CD4-positive, CD25-positive, alpha-beta regulatory T cell (primary cell): ENCODE data around the gene DPH1. TPM values are rescaled to one million over a fixed set of nuclear protein-coding genes. Genes with fewer than 3 reads are reported as not detected.
A peak's percentile ranks its signal among the peaks of the same experiment; 100 is the strongest.

Experiments
- ATAC-seq, 2 donors: fragments of 150-1000 bp; cut with Tn5 transposase; one replicate each; pipeline ENCODE4 v1.10.0; 2021; ENCODE audit warnings: low read depth in 2 of 2, moderate number of reproducible peaks in 2 of 2, moderate library complexity in 1 of 2
- DNase-seq, 3 donors: peaks; one replicate each; pipeline versions ENCODE4 v3.0.0 to v3.0.0-alpha.2; 2012 to 2022; ENCODE audit warnings: mixed read lengths in 1 of 3
- H3K27ac ChIP-seq: one replicate; pipeline ENCODE4 v1.7.0; 2013; ENCODE audit warnings: mild to moderate bottlenecking, low read length; ENCODE audit not compliant: insufficient read depth, poor library complexity, severe bottlenecking
- H3K27me3 ChIP-seq: one replicate; pipeline ENCODE4 v1.7.0; 2013; ENCODE audit warnings: low read length; ENCODE audit not compliant: control insufficient read depth, insufficient read depth
- H3K36me3 ChIP-seq: one replicate; pipeline ENCODE4 v1.7.0; 2013; ENCODE audit warnings: mild to moderate bottlenecking, low read length, moderate library complexity; ENCODE audit not compliant: control insufficient read depth, insufficient read depth
- H3K4me1 ChIP-seq: 2 replicates; pipeline ENCODE4 v1.7.0; 2013; ENCODE audit warnings: mild to moderate bottlenecking, low read length; ENCODE audit not compliant: insufficient read depth, control insufficient read depth, poor library complexity, severe bottlenecking
- H3K4me3 ChIP-seq: one replicate; pipeline ENCODE4 v1.7.0; 2013; ENCODE audit warnings: low read depth, mild to moderate bottlenecking, low read length, moderate library complexity
- H3K9me3 ChIP-seq, 2 experiments: 1 replicate in 1 of 2; 2 replicates in 1 of 2; pipeline ENCODE4 v1.7.0; 2013; ENCODE audit warnings: low read length in 2 of 2, mild to moderate bottlenecking in 1 of 2, moderate library complexity in 1 of 2; ENCODE audit not compliant: control insufficient read depth in 2 of 2
- H3K27ac Mint-ChIP-seq, 3 donors: one replicate each; pipeline ENCODE4 v1.8.0; 2020 to 2022; ENCODE audit warnings: mild to moderate bottlenecking in 3 of 3, mixed read lengths in 3 of 3, moderate library complexity in 2 of 3
- H3K27me3 Mint-ChIP-seq: one replicate; pipeline ENCODE4 v1.8.0; 2022; ENCODE audit warnings: mild to moderate bottlenecking, mixed read lengths
- H3K36me3 Mint-ChIP-seq: one replicate; pipeline ENCODE4 v1.8.0; 2020; ENCODE audit warnings: mixed read lengths
- H3K4me1 Mint-ChIP-seq, 4 donors: one replicate each; pipeline ENCODE4 v1.8.0; 2020 to 2022; ENCODE audit warnings: mixed read lengths in 4 of 4, mild to moderate bottlenecking in 1 of 4
- H3K4me3 Mint-ChIP-seq, 4 donors: one replicate each; pipeline ENCODE4 v1.8.0; 2020 to 2022; ENCODE audit warnings: mild to moderate bottlenecking in 4 of 4, mixed read lengths in 4 of 4, moderate library complexity in 3 of 4
- H3K9me3 Mint-ChIP-seq, 7 donors: one replicate each; pipeline ENCODE4 v1.8.0; 2020 to 2022; ENCODE audit warnings: mixed read lengths in 7 of 7, mild to moderate bottlenecking in 3 of 7, moderate library complexity in 2 of 7
- polyA plus RNA-seq, 4 donors: library from polyadenylated mRNA; unstranded; fragments of 300-500 nt; fragmentation: Illumina TruSeq; gene quantifications; one replicate each; pipeline ENCODE4 v1.2.3, GENCODE V29; 2021
- total RNA-seq: library from RNA; stranded (reverse); gene quantifications from one replicate; pipeline ENCODE4 v1.2.3, GENCODE V29; 2022

The DPH1 gene
- total and polyA plus RNA-seq, 5 donors from 2014 or later: 32.4 to 70.0 (median 38.2) TPM

DNA sequence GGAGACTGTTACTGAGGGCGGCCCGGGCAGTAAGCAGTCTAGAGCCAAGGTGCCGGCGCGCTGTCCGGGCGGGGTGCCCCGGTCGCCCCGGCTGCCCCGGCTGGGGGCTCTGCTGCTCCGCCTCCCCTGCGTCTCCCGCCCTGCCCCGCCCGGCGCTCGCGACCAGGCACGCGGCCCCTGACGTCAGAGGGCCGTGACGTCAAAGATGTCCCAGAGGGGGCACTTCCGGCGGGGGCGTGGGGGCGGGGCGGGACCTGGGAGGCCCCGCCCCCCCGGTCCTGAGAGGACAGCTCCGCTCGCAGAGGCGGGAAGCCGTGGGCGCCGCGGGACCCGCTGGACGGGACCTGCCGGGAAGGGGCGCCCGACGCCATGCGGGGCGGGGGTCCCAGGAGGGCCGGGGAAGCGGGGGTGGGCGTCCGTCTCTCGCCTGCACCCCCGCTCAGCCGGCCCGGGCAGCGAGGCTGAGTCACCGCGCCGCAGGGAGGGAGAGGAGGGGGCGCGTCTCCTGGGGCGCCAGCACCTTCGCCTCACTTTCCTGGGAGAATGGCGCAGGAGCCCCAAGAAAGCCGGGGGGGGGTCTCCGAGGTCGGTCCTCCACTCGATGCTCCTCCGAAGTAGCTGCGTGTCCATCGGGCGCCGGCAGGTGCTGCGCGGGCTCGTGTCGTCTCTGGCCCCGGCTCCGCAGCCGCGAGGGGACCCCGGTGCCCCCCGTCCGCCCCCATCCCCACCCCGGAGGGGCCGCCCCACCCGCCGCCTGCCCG, 20.5 kb downstream of the DPH1 start:
- Mint-ChIP-seq H3K36me3 (no peaks in the 10 kb centered on the region), H3K4me3 (peak overlapping the region in 1 of 4 donors; percentile 37), H3K27ac (no peak overlapping the region), H3K27me3 (peaks cover 23% of the 10 kb centered on the region), H3K4me1 (peaks cover 0 to 36% (median 16%) of the 10 kb centered on the region in 4 donors), H3K9me3 (peaks cover 0 to 1% (median 0%) of the 10 kb centered on the region in 7 donors)
- Histone ChIP-seq H3K4me3 (no peak overlapping the region), H3K27ac (peak overlapping the region; percentile 23), H3K9me3 (no peaks in the 10 kb centered on the region), H3K27me3 (no peaks in the 10 kb centered on the region), H3K4me1 (peaks cover 62% of the 10 kb centered on the region), H3K36me3 (no peaks in the 10 kb centered on the region)
- peak; percentile 6 to 11 for ATAC-seq
- peak; percentile 53 to 72 (median 68) for DNase-seq

DNA sequence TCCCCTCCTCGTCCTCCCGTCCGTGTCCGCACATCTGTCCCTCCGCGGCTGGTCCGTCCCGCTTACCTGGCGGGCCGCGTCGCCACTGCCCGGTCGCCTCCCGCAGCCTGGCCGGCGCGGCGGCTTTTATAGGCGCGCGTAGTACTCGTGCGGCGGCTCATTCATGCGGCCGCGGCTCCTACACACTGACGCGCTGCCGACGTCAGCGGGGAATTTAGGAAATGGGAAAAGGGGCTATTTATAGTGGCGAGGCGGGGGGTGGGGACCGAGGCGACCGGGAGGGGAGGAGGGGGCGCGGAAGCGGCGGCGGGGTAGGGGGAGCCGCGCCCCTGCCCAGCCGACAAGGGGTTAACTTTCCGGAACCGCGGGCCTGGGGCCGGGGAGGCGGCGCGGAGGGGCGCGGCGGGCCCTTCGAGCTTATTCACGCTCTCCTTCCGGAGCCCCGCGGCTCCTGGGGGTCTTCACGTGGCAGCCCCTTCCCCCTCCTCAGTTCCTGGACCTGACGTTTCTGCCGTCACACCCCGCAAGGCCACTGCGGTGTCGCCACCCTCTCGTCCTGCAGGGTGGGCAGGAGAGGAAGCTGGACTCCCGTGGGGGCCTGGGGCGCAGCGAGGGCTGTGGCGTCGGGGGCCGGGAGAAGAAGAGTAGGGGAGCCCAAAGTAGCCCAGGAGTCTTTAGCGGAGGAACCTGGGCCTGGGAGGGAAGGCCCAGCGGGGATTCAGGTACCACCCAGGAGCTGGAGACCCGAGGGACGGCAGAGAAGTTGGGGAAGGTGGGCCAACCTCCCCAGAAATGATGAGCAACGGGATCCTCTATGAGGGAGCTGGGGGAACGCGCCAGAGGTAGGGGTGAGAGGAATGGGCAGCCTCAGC, 21.3 kb downstream of the DPH1 start:
- peaks cover 0 to 1% (median 0%) of the 10 kb centered on the region in 7 donors for H3K9me3 Mint-ChIP-seq
- ATAC-seq (no peak), DNase-seq (no peak)
- H3K27me3 ChIP-seq: no peaks in the 10 kb centered on the region
- no peaks in the 10 kb centered on the region for H3K36me3 ChIP-seq
- H3K9me3 ChIP-seq: no peaks in the 10 kb centered on the region
- H3K4me1 ChIP-seq: peaks cover 69% of the 10 kb centered on the region
- H3K4me3 ChIP-seq: no peak overlapping the region
- H3K36me3 Mint-ChIP-seq: no peaks in the 10 kb centered on the region
- H3K27ac ChIP-seq: no peak overlapping the region
- no peak overlapping the region for H3K27ac Mint-ChIP-seq
- H3K4me1 Mint-ChIP-seq: peaks cover 0 to 36% (median 16%) of the 10 kb centered on the region in 4 donors
- H3K27me3 Mint-ChIP-seq: peaks cover 23% of the 10 kb centered on the region
- peak overlapping the region; percentile 68 to 83 (median 76) for H3K4me3 Mint-ChIP-seq

DNA sequence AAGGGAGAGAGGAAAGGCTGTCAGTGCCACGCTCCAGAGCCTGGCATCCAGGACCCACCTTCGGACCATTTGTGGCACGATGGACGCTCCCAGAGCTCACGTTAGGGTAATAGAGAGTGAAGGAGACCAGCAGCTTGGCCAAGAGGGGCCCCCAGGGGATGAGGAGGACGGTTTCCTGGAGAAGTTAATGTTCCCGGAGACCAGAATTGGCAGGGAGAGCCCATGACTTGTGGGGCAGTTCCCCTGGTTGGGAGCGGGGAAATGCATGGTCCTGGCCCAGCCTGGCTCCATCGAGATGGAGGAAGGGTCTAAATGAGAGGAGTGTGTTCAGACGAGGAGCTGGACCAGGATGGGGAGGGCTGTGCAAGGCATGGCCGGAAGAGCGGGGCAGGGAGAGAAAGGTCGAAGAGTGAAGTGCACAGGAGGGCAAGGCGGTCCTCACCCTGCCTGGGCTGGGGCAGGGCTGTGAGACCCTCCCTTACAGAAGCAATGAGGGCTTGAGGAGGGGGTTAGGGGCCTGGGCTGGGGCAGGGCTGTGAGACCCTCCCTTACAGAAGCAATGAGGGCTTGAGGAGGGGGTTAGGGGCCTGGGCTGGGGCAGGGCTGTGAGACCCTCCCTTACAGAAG, 22.1 kb downstream of the DPH1 start:
- Histone ChIP-seq H3K27me3 (no peaks in the 10 kb centered on the region), H3K4me1 (peaks cover 75% of the 10 kb centered on the region), H3K27ac (no peak overlapping the region), H3K36me3 (no peaks in the 10 kb centered on the region), H3K4me3 (no peak overlapping the region), H3K9me3 (no peaks in the 10 kb centered on the region)
- Mint-ChIP-seq H3K4me3 (peak overlapping the region; percentile 68 to 83 (median 76)), H3K36me3 (no peaks in the 10 kb centered on the region), H3K27ac (no peak overlapping the region), H3K4me1 (peaks cover 0 to 38% (median 16%) of the 10 kb centered on the region in 4 donors), H3K9me3 (peaks cover 0 to 1% (median 0%) of the 10 kb centered on the region in 7 donors), H3K27me3 (peaks cover 23% of the 10 kb centered on the region)
- DNase-seq (no peak), ATAC-seq (no peak)

DNA sequence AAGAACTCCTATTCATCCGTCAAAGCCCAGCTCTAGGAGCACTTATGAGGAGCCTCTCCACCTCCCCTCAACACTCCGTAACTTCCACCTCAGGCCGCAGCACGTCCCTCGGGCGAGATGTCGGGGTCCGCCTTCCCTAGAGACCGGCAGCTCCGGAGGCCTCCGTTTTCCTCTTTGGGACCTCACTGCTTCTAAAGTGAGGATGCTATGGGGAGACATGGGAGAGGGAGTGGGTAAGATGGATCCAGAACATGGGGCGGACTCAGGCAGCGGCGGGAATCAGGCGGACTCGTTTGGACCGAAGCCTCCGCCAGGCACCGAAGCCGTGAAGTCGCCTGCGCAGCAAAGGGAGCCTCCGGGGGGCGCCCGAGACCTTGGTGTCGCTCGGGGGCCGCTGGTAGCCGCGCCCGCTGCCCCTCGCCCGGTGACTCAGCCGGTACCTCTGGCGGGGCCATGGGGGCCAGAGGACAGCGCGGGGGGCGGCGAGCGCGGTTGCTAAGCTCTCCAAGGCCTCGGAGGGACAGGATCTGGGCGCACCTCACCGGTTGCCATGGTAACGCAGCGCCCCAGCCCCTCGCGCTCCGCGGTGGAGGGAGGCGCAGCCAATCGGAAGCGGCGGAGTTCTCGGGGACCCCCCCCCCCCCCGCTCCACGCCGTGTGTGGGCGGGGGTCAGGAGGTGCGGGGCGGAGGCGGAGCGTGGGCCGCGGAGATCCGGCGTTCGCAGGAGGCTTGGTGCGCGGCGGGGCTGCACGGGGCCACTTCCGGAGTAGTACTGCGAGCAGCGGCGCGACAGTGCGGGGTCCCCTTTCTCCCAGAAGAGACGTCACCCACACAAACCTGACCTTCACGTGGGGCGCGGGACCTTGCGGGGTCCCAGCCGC, 23.7 kb downstream of the DPH1 start:
- H3K9me3 ChIP-seq: no peaks in the 10 kb centered on the region
- peaks cover 87% of the 10 kb centered on the region for H3K4me1 ChIP-seq
- peak overlapping the region; percentile 61 for H3K27ac ChIP-seq
- ATAC-seq (peak; percentile 14 to 23), DNase-seq (peak; percentile 75 to 80 (median 76))
- peaks cover 23% of the 10 kb centered on the region for H3K27me3 Mint-ChIP-seq
- peak overlapping the region; percentile 40 for H3K4me3 ChIP-seq
- H3K4me3 Mint-ChIP-seq: peak overlapping the region; percentile 79 to 92 (median 85)
- H3K36me3 Mint-ChIP-seq: no peaks in the 10 kb centered on the region
- peaks cover 0 to 33% (median 16%) of the 10 kb centered on the region in 4 donors for H3K4me1 Mint-ChIP-seq
- no peaks in the 10 kb centered on the region for H3K27me3 ChIP-seq
- H3K9me3 Mint-ChIP-seq: peaks cover 0 to 1% (median 0%) of the 10 kb centered on the region in 7 donors
- no peaks in the 10 kb centered on the region for H3K36me3 ChIP-seq
- H3K27ac Mint-ChIP-seq: peak overlapping the region; percentile 26 to 83 (median 75)

DNA sequence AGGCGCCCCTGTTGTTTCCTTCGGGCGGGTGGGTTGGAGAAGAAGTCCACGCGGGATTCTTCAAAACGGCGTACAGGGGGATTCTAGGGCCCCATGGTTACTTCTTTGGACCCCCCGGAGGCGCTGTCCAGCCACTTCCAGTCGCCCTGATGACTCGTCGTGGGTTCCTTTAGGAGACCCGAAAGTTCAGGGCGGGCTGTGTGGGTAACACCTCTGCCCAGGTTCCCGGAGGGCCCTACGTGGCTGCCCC, 24.2 kb downstream of the DPH1 start:
- Histone ChIP-seq H3K4me1 (peaks cover 86% of the 10 kb centered on the region), H3K27me3 (no peaks in the 10 kb centered on the region), H3K4me3 (peak overlapping the region; percentile 51), H3K36me3 (no peaks in the 10 kb centered on the region), H3K9me3 (no peaks in the 10 kb centered on the region), H3K27ac (peak overlapping the region; percentile 61)
- no peak for DNase-seq
- Mint-ChIP-seq H3K27me3 (peaks cover 24% of the 10 kb centered on the region), H3K9me3 (peaks cover 0 to 1% (median 0%) of the 10 kb centered on the region in 7 donors), H3K27ac (peak overlapping the region; percentile 26 to 67 (median 49)), H3K36me3 (no peaks in the 10 kb centered on the region), H3K4me1 (peaks cover 0 to 28% (median 16%) of the 10 kb centered on the region in 4 donors), H3K4me3 (peak overlapping the region; percentile 79 to 92 (median 85))
- no peak for ATAC-seq

DNA sequence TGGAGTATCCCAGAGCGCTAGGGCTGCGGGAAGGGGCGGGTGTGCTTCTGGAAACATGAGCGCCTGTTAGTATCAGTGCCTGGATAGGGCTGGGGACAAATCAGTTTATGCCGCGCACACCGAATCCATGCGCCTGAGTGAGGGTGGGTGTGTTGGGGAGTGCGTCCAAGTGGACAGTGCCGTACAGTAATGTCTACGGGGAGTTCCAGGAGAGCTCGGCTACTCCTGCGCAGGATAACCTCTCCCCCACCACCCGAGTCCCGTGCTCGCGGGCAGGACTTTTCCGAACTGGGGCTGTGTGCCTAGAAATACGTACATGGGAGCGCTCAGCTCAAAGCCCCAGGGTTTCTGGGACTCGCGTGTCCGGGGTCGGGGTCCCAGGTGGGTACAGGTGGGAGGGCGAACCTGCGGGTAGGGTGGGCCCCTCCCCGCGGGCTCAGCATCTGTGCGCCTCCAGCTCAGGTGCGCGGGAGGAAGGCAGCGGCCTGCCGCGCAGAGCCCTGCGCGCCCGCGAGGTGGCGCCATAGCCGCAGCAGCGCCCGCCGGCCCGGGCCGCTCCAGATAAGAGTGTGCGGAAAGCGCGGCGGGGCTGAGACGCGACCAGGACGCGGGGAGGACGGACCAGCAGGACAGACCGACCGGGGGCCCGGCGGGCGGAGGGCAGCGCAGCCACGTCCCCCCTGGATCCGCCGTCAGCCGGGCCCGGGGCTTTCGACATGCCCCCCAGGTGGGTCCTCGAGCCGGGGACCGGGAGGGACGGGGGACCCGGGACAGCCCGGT, 24.7 kb downstream of the DPH1 start, which contains the start of gene HIC1:
TSS of gene HIC1 (plus strand) at position 592 of the 780 bp plus-strand sequence. CDS start 1,588 bp downstream, outside the sequence.
- H3K27me3 Mint-ChIP-seq: peaks cover 29% of the 10 kb centered on the region

More for the DNA sequence above, 24.7 kb downstream of the DPH1 start, which contains the start of gene HIC1:
- peak within 1 kb of the TSS; percentile 26 to 67 (median 49) for H3K27ac Mint-ChIP-seq
- Histone ChIP-seq H3K4me1 (peaks cover 81% of the 10 kb centered on the region), H3K27ac (peak within 1 kb of the TSS; percentile 61), H3K4me3 (peak within 1 kb of the TSS; percentile 51), H3K9me3 (no peaks in the 10 kb centered on the region), H3K36me3 (no peaks in the 10 kb centered on the region), H3K27me3 (no peaks in the 10 kb centered on the region)
- peak within 1 kb of the TSS; percentile 79 to 92 (median 85) for H3K4me3 Mint-ChIP-seq
- peaks cover 0 to 1% (median 0%) of the 10 kb centered on the region in 7 donors for H3K9me3 Mint-ChIP-seq
- DNase-seq: peak; percentile 56 to 80 (median 76)
- no peaks in the 10 kb centered on the region for H3K36me3 Mint-ChIP-seq
- H3K4me1 Mint-ChIP-seq: peaks cover 0 to 30% (median 15%) of the 10 kb centered on the region in 4 donors
- peak; percentile 67 for ATAC-seq
